Epithelial cell of esophagus (primary cell): Measurements from ENCODE around the gene GLT6D1.

Experiments
- DNase-seq: peaks from one replicate; pipeline ENCODE4 v3.0.0; 2010; ENCODE audit warnings: low read depth
- H3K4me3 ChIP-seq: 2 replicates; pipeline ENCODE4 v1.5.1; 2011; ENCODE audit warnings: mild to moderate bottlenecking, low read length, control low read depth
- TF ChIP-seq, protein P1 (sequence below): IDR thresholded peaks from 2 replicates; pipeline ENCODE4 v1.5.1; 2011; ENCODE audit warnings: low read depth, mild to moderate bottlenecking, low read length, control low read depth, inconsistent platforms; ENCODE audit not compliant: insufficient read depth; ENCODE audit errors: missing control alignments

Gene GLT6D1

DNA sequence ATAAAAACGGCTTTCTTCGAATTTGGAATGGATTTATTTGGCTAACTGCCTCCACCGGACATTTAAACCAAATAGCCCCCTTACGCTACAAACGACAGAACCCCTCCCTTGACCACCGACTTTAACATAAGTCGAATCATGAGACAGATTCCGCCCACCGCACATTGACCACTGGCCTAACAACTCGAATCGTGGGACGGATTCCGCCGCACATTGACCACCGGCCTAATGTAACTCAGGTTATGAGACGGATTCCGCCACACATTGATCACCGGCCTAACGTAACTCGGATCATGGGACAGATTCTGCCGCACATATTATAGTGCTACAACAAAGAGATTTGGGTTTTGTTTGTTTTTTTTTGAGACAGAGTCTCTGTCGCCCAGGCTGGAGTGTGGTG lies 21.1 kb upstream of the GLT6D1 start:
- no peak overlapping the region for H3K4me3 ChIP-seq
- TF ChIP-seq, protein P1, sequence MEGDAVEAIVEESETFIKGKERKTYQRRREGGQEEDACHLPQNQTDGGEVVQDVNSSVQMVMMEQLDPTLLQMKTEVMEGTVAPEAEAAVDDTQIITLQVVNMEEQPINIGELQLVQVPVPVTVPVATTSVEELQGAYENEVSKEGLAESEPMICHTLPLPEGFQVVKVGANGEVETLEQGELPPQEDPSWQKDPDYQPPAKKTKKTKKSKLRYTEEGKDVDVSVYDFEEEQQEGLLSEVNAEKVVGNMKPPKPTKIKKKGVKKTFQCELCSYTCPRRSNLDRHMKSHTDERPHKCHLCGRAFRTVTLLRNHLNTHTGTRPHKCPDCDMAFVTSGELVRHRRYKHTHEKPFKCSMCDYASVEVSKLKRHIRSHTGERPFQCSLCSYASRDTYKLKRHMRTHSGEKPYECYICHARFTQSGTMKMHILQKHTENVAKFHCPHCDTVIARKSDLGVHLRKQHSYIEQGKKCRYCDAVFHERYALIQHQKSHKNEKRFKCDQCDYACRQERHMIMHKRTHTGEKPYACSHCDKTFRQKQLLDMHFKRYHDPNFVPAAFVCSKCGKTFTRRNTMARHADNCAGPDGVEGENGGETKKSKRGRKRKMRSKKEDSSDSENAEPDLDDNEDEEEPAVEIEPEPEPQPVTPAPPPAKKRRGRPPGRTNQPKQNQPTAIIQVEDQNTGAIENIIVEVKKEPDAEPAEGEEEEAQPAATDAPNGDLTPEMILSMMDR = no peak
- DNase-seq = no peak

DNA sequence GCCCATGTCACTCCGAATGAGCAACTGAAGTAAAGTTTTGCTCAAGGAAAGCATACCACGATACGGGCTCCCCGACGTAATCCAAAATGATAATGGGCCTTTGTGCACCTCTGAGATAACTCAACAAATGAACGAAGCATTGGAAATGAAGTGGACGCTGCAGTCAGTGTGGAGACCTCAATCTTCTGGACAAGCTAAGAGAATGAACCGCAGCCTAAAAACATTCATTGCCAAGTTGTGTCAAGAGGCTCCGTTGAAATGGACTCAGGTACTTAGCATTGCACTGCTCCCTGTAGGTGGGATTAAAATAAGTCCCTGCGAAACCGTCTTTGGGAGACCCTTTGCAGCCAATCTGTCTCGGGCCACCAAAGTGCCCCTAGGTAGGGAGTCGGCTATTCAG lies 19.9 kb upstream of the GLT6D1 start:
- TF ChIP-seq, protein P1 = no peak
- DNase-seq = no peak
- no peak overlapping the region for H3K4me3 ChIP-seq

DNA sequence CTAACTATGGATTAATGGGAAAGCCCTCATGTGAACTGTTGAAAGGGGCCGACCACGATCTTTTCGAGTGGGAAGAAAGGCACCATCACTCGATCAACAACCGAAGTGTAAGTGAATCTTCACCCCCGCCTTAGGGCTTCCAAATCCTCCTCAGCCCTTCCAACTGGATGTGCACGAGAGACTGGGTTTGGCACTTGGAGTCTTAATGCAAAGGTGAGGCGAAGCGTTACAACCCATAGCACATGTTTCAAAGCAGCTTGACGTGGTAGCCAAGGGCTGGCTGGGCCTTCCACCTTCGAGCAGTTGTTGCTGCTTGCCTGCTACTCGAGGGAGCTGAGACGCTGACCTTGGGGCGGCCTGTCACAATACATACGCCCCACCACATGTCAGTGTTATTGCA lies 18.1 kb upstream of the GLT6D1 start:
- no peak for DNase-seq
- no peak overlapping the region for H3K4me3 ChIP-seq
- TF ChIP-seq, protein P1 = no peak

DNA sequence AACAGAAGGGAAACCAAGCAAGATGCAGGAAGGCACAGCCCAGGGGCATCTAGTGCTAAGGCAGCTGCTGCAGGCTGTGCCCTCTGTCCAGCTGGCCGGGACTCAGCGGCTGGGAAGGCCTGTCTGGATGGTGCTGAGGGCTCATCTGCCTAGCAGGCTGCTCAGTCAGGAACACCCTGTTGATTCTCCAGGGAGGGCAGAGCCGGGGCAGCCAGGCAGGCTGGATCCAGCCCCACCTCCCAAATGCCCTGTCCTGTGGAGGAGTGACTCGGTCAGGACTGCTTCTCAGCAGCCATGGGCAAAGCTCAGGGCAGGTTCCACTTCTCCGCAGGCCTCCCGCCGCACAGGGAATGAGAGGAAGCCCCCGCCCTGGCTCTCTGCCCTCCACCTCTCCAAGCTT lies 16.0 kb upstream of the GLT6D1 start:
- no peak for DNase-seq
- no peak overlapping the region for H3K4me3 ChIP-seq
- TF ChIP-seq, protein P1 = no peak

DNA sequence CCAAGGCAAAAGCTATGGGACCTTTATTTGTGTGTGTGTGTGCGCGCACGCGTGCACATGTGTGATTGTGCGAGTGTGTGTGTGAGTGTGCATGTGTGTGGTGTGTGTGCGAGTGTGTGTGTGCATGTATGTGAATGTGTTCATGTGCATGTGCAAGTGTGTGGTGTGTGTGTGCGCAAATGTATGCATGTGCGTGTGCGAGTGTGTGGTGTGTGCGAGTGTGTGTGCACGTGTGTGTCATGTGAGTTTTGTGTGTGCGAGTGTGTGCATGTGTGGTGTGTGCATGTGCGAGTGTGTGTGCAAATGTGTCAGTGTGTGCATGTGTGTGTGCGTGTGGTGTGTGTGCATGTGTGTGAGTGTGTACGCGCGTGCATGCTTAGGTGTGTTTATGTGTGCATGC lies 11.1 kb upstream of the GLT6D1 start:
- no peak overlapping the region for H3K4me3 ChIP-seq
- TF ChIP-seq, protein P1 = no peak
- no peak for DNase-seq

DNA sequence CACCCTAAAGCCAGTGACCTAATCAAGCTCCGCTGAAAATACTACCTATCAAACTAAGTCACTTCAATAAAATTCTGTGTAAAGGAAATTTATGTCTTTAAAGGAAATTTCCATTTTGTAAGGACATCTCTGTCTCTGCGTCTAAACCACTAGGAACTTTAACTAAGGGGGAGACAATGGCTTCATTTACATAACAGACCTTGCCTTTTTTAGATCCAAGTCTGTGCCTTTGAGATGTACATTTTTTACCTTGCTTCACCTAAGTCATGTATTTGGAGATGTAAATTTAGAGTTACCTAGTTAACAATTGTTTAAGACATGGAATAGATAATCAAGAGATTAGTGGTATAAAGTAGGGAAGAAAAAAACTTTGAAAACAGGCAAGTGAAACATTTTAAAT lies 10.2 kb upstream of the GLT6D1 start:
- TF ChIP-seq, protein P1 = no peak
- DNase-seq = no peak
- no peak overlapping the region for H3K4me3 ChIP-seq

DNA sequence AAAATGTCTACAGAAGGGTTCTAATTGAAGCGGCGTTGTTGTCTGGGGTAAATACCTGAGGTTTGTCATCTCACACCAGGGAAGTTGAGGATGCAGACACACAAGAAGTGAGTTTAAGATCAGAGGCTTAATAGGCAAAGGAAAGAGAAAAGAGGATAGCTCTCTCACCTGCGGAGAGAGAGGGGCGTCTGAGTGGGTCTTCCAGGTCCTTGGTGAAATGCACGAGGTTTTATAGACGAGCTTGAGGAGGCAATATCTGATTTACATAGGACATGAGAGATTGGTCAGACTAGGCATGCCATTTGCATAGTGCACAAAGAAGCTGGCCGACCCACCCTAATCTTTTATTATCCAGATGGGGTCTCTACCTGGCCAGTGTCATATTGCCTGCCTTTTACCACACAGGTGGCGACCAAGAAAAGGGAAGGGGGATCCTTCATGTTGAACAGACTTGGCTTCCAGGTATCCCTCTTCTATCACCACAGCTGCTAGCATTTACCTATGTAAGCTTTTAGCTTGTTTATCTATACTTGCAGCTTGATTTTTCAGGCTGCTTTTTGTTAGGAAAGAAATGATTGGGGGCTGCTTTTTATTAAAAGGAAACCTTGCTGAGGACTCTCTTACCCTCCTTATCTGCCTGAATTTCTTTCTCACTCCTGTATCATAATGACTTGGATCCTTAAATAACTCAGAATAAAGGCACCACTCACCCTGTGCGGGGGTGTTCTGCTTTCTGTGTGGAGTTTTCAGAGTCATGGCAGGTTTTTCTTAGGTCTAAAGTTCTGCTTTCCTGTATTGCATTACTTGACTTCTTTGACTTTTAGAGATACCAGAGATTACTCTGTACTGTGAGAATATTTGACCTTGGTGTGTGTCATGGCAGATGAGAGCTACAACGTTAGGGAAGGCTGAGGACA lies 9.4 kb upstream of the GLT6D1 start:
- TF ChIP-seq, protein P1 = no peak
- H3K4me3 ChIP-seq = no peak overlapping the region
- DNase-seq = no peak
